Stimulated activated CD4-positive, alpha-beta T cell treated with anti-CD3 and anti-CD28 coated beads, TNF-alpha, amount 100 ng/mL, for 48 hours (primary cell): ENCODE data around the gene IMMP2L.
"Not testable (repeated sequence)": the region's sequence is repeated elsewhere in the genome, so short reads cannot be mapped to it uniquely, and the experiment has no call there.

Source experiments
- DNase-seq, 3 donors: peaks; one replicate each; pipeline ENCODE4 v3.0.0-alpha.2; 2020; ENCODE audit warnings: low read depth in 3 of 3

The IMMP2L gene

GRCh38 chr7:111339006-111339405 is 223.3 kb downstream of the IMMP2L start:
- DNase-seq, result no peak

- DNase-seq, result no peak
Measured at GRCh38 chr7:111333010-111333409, 229.3 kb downstream of the IMMP2L start.

- DNase-seq, result no peak
Measured at GRCh38 chr7:111330235-111330523, 232.1 kb downstream of the IMMP2L start.

GRCh38 chr7:111329367-111330234 is 232.7 kb downstream of the IMMP2L start:
- no peak for DNase-seq

- DNase-seq, result no peak
Measured at GRCh38 chr7:111328487-111328886, 233.8 kb downstream of the IMMP2L start.

GRCh38 chr7:111324776-111325175 is 237.5 kb downstream of the IMMP2L start:
- no peak for DNase-seq

GRCh38 chr7:111324228-111324627 is 238.1 kb downstream of the IMMP2L start:
- DNase-seq, result no peak

- not testable (repeated sequence) for DNase-seq
Measured at GRCh38 chr7:111323670-111324069, 238.6 kb downstream of the IMMP2L start.

GRCh38 chr7:111320133-111320532 is 242.2 kb downstream of the IMMP2L start:
- DNase-seq, result no peak

GRCh38 chr7:111312966-111313365 is 249.3 kb downstream of the IMMP2L start:
- no peak for DNase-seq

GRCh38 chr7:111308691-111309090 is 253.6 kb downstream of the IMMP2L start:
- DNase-seq, result no peak

- no peak for DNase-seq
Measured at GRCh38 chr7:111301891-111302290, 260.4 kb downstream of the IMMP2L start.

- DNase-seq, result no peak
Measured at GRCh38 chr7:111294494-111294893, 267.8 kb downstream of the IMMP2L start.

- DNase-seq, result no peak
Measured at GRCh38 chr7:111292026-111292470, 270.2 kb downstream of the IMMP2L start.

GRCh38 chr7:111290982-111291381 is 271.3 kb downstream of the IMMP2L start:
- DNase-seq, result no peak

- no peak for DNase-seq
Measured at GRCh38 chr7:111290419-111290818, 271.9 kb downstream of the IMMP2L start.

- not testable (repeated sequence) for DNase-seq
Measured at GRCh38 chr7:111288441-111288840, 273.9 kb downstream of the IMMP2L start.

- no peak for DNase-seq
Measured at GRCh38 chr7:111282626-111283025, 279.7 kb downstream of the IMMP2L start.

- DNase-seq, result no peak
Measured at GRCh38 chr7:111274857-111275256, 287.4 kb downstream of the IMMP2L start.

- no peak for DNase-seq
Measured at GRCh38 chr7:111272092-111272491, 290.2 kb downstream of the IMMP2L start.

- not testable (repeated sequence) for DNase-seq
Measured at GRCh38 chr7:111270794-111271193, 291.5 kb downstream of the IMMP2L start.

GRCh38 chr7:111268941-111269340 is 293.4 kb downstream of the IMMP2L start:
- no peak for DNase-seq

- DNase-seq, result no peak
Measured at GRCh38 chr7:111266613-111267012, 295.7 kb downstream of the IMMP2L start.

- no peak for DNase-seq
Measured at GRCh38 chr7:111265394-111265793, 296.9 kb downstream of the IMMP2L start.
